IMR-90 (cell line): ENCODE data around the gene ZFYVE21.

Experiments
- CEBPB ChIP-seq: IDR thresholded peaks from 2 replicates; pipeline ENCODE4 v1.6.1; 2012; ENCODE audit warnings: low read depth, low read length, improper control_type of control experiment
- CHD1 ChIP-seq: IDR thresholded peaks from 2 replicates; pipeline ENCODE4 v1.6.1; 2012; ENCODE audit warnings: low read depth, low read length, improper control_type of control experiment
- CTCF ChIP-seq: conservative IDR thresholded peaks from 2 replicates; pipeline ENCODE4 v1.5.1; 2012; ENCODE audit warnings: mild to moderate bottlenecking, low read depth, low read length, improper control_type of control experiment
- ELK1 ChIP-seq: fragments of 150-350 bp; IDR thresholded peaks from 2 replicates; pipeline ENCODE4 v1.6.1; 2016; ENCODE audit warnings: low read depth, mild to moderate bottlenecking, low read length, moderate library complexity, borderline replicate concordance
- FOS ChIP-seq: fragments of 150-350 bp; IDR thresholded peaks from 2 replicates; pipeline ENCODE4 v1.6.1; 2016; ENCODE audit warnings: low read depth, low read length
- MAFK ChIP-seq: IDR thresholded peaks from 2 replicates; pipeline ENCODE4 v1.6.1; 2012; ENCODE audit warnings: low read depth, low read length, improper control_type of control experiment
- MXI1 ChIP-seq: IDR thresholded peaks from 2 replicates; pipeline ENCODE4 v1.6.1; 2012; ENCODE audit warnings: low read depth, mild to moderate bottlenecking, low read length, moderate library complexity, borderline replicate concordance
- POLR2A ChIP-seq: IDR thresholded peaks from 2 replicates; pipeline ENCODE4 v1.6.1; 2012; ENCODE audit warnings: mild to moderate bottlenecking, low read depth, low read length
- RAD21 ChIP-seq: IDR thresholded peaks from 2 replicates; pipeline ENCODE4 v1.6.1; 2012; ENCODE audit warnings: low read length, improper control_type of control experiment
- RFX5 ChIP-seq: IDR thresholded peaks from 2 replicates; pipeline ENCODE4 v1.8.0; 2012; ENCODE audit warnings: low read depth, mild to moderate bottlenecking, low read length, moderate library complexity
- SMC3 ChIP-seq: fragments of 150-350 bp; IDR thresholded peaks from 2 replicates; pipeline ENCODE4 v1.6.1; 2016; ENCODE audit warnings: low read depth, mild to moderate bottlenecking, antibody characterized with exemption, low read length, moderate library complexity
- USF2 ChIP-seq: fragments of 150-350 bp; IDR thresholded peaks from 2 replicates; pipeline ENCODE4 v1.6.1; 2017; ENCODE audit warnings: mild to moderate bottlenecking, antibody characterized with exemption, low read length, low read depth

GRCh38 chr14:103734081-103734888, 18.7 kb downstream of the ZFYVE21 start:
- TF ChIP-seq CTCF (no peak), ELK1 (no peak), CEBPB (no peak), POLR2A (no peak), CHD1 (no peak), MAFK (no peak), USF2 (no peak), RAD21 (no peak), MXI1 (no peak), RFX5 (no peak), FOS (no peak), SMC3 (no peak)
